OCI-LY3 (cell line): ENCODE data around the gene ASTN1.

Experiments
- H2AFZ ChIP-seq: fragments of 200-600, 300-600 bp; shearing (Covaris generic); 2 replicates; pipeline ENCODE4 v1.6.0; 2014; ENCODE audit warnings: antibody characterized with exemption, low read depth, low read length
- H3K27ac ChIP-seq: fragments of 200-600, 300-600 bp; sonication (generic); 2 replicates; pipeline ENCODE4 v1.5.1; 2014; ENCODE audit warnings: mild to moderate bottlenecking, low read length, moderate library complexity, mixed read lengths
- H3K27me3 ChIP-seq: fragments of 200-600, 300-600 bp; sonication (generic); 2 replicates; pipeline ENCODE4 v1.6.1; 2014; ENCODE audit warnings: low read depth, low read length, mixed read lengths
- H3K36me3 ChIP-seq: fragments of 200-600, 300-600 bp; sonication (generic); replicated peaks from 2 replicates; pipeline ENCODE3; 2014; ENCODE audit warnings: low read depth, low read length, mixed read lengths
- H3K4me1 ChIP-seq: fragments of 300-600, 200-600 bp; sonication (generic); 2 replicates; pipeline ENCODE4 v1.6.1; 2014; ENCODE audit warnings: low read length, mixed read lengths
- H3K4me2 ChIP-seq: fragments of 200-600, 300-600 bp; sonication (generic); 2 replicates; pipeline ENCODE4 v1.6.1; 2014; ENCODE audit warnings: low read length, mixed read lengths
- H3K4me3 ChIP-seq: fragments of 300-600, 200-600 bp; sonication (generic); 2 replicates; pipeline ENCODE4 v1.5.1; 2014; ENCODE audit warnings: antibody characterized with exemption, mild to moderate bottlenecking, low read length, moderate library complexity
- H3K79me2 ChIP-seq: fragments of 300-600, 200-600 bp; shearing (Covaris generic); 2 replicates; pipeline ENCODE4 v1.6.1; 2014; ENCODE audit warnings: mild to moderate bottlenecking, low read length, mixed read lengths
- H3K9ac ChIP-seq: fragments of 300-600, 200-600 bp; shearing (Covaris generic); 2 replicates; pipeline ENCODE4 v1.6.0; 2014; ENCODE audit warnings: mild to moderate bottlenecking, low read length, moderate library complexity
- H3K9me3 ChIP-seq: fragments of 200-600, 300-600 bp; shearing (Covaris generic); 2 replicates; pipeline ENCODE4 v1.6.1; 2014; ENCODE audit warnings: low read length, mixed read lengths; ENCODE audit not compliant: insufficient read depth
- H4K20me1 ChIP-seq: fragments of 200-600, 300-600 bp; sonication (generic); 2 replicates; pipeline ENCODE4 v1.6.1; 2016; ENCODE audit warnings: low read length, mixed read lengths; ENCODE audit not compliant: insufficient read depth
- CTCF ChIP-seq: fragments of 200-600, 300-600 bp; sonication (generic); IDR thresholded peaks from 2 replicates; pipeline ENCODE4 v1.5.1; 2014; ENCODE audit warnings: antibody characterized with exemption, low read length, low read depth
- EZH2phosphoT487 ChIP-seq: fragments of 200-600 bp; shearing (Covaris generic); IDR thresholded peaks from 2 replicates; pipeline ENCODE4 v1.6.1; 2018; ENCODE audit warnings: antibody characterized with exemption, mixed run types, low read depth

ASTN1 gene

GRCh38 chr1:177172866-177173265 lies 8.4 kb upstream of the ASTN1 start:
- no peaks in the 10 kb centered on the region for H3K9me3 ChIP-seq
- no peaks in the 10 kb centered on the region for H4K20me1 ChIP-seq
- H3K9ac ChIP-seq: no peak overlapping the region
- H3K4me3 ChIP-seq: no peak overlapping the region
- H3K36me3 ChIP-seq: no peaks in the 10 kb centered on the region
- no peaks in the 10 kb centered on the region for H3K4me1 ChIP-seq
- H3K27me3 ChIP-seq: peaks cover 16% of the 10 kb centered on the region; the same call in 1 of the 2 replicates
- no peak overlapping the region for H3K27ac ChIP-seq
- H3K79me2 ChIP-seq: no peaks in the 10 kb centered on the region
- no peak overlapping the region for H2AFZ ChIP-seq
- TF ChIP-seq EZH2phosphoT487: no peak
- TF ChIP-seq CTCF: no peak
- no peak overlapping the region for H3K4me2 ChIP-seq

GRCh38 chr1:177172272-177172671 lies 7.8 kb upstream of the ASTN1 start:
- Histone ChIP-seq H3K4me1 (no peaks in the 10 kb centered on the region), H3K27ac (no peak overlapping the region), H3K4me3 (no peak overlapping the region), H3K9ac (no peak overlapping the region), H4K20me1 (no peaks in the 10 kb centered on the region), H2AFZ (no peak overlapping the region), H3K36me3 (no peaks in the 10 kb centered on the region), H3K79me2 (no peaks in the 10 kb centered on the region), H3K4me2 (no peak overlapping the region), H3K27me3 (peaks cover 17% of the 10 kb centered on the region; the same call in 1 of the 2 replicates), H3K9me3 (no peaks in the 10 kb centered on the region)
- TF ChIP-seq EZH2phosphoT487: no peak
- no peak for TF ChIP-seq CTCF

GRCh38 chr1:177171536-177172123 lies 7.1 kb upstream of the ASTN1 start:
- H3K4me3 ChIP-seq: no peak overlapping the region

More at GRCh38 chr1:177171536-177172123, 7.1 kb upstream of the ASTN1 start:
- H3K4me2 ChIP-seq: no peak overlapping the region
- no peaks in the 10 kb centered on the region for H3K9me3 ChIP-seq
- H2AFZ ChIP-seq: no peak overlapping the region
- H3K27ac ChIP-seq: no peak overlapping the region
- peaks cover 13% of the 10 kb centered on the region; the same call in 1 of the 2 replicates for H3K27me3 ChIP-seq
- no peaks in the 10 kb centered on the region for H3K4me1 ChIP-seq
- no peaks in the 10 kb centered on the region for H3K36me3 ChIP-seq
- no peaks in the 10 kb centered on the region for H4K20me1 ChIP-seq
- no peaks in the 10 kb centered on the region for H3K79me2 ChIP-seq
- no peak for TF ChIP-seq EZH2phosphoT487
- no peak for TF ChIP-seq CTCF
- H3K9ac ChIP-seq: no peak overlapping the region
